ENCODE results near the gene ATOSB. TPM values are rescaled to one million over a fixed set of nuclear protein-coding genes. Genes with fewer than 3 reads are reported as not detected.
A peak's percentile ranks its signal among the peaks of the same experiment; 100 is the strongest.

The ATOSB gene
- total and polyA plus RNA-seq, 9 of the 15 experiments (the other 6 are each of a cell fraction or from before 2014, with no cell fraction given): 0.45 to 8.0 (median 4.2) TPM

- peak; percentile 88 for TF ChIP-seq RBBP5 (IDR thresholded peaks at IDR 0.05; ENCODE audit: borderline replicate concordance, insufficient read depth, low read length, poor library complexity, severe bottlenecking)
- no peak for TF ChIP-seq PTBP1 (IDR thresholded peaks at IDR 0.05; ENCODE audit: low read depth, low read length)
- no peak for TF ChIP-seq ZNF707 (CRISPR knock-in tag; conservative IDR thresholded peaks at IDR 0.05)
- TF ChIP-seq EP400 (IDR thresholded peaks at IDR 0.05): peak; percentile 96
- TF ChIP-seq, protein P1, sequence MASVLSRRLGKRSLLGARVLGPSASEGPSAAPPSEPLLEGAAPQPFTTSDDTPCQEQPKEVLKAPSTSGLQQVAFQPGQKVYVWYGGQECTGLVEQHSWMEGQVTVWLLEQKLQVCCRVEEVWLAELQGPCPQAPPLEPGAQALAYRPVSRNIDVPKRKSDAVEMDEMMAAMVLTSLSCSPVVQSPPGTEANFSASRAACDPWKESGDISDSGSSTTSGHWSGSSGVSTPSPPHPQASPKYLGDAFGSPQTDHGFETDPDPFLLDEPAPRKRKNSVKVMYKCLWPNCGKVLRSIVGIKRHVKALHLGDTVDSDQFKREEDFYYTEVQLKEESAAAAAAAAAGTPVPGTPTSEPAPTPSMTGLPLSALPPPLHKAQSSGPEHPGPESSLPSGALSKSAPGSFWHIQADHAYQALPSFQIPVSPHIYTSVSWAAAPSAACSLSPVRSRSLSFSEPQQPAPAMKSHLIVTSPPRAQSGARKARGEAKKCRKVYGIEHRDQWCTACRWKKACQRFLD (CRISPR knock-in tag; IDR thresholded peaks at IDR 0.05): 0 out of 2 replicates have a peak, but pooled peaks have one; percentile 46
- TF ChIP-seq ZNF274 (IDR thresholded peaks at IDR 0.05; ENCODE audit: borderline replicate concordance, low read depth, low read length): no peak
- no peak for TF ChIP-seq SPI1 (IDR thresholded peaks at IDR 0.05; ENCODE audit: borderline replicate concordance, low read depth, low read length)
- peak; percentile 63 for TF ChIP-seq ZEB2 (IDR thresholded peaks at IDR 0.05)
- TF ChIP-seq ZNF77 (CRISPR knock-in tag; IDR thresholded peaks at IDR 0.05): no peak
- TF ChIP-seq GTF2E2 (tag; IDR thresholded peaks at IDR 0.05): no peak; the same call in 1 of the 2 replicates
- no peak for TF ChIP-seq XRCC4 (IDR thresholded peaks at IDR 0.05; ENCODE audit: extremely low read depth, insufficient read depth, insufficient read length)
- no peak for TF ChIP-seq TBL1XR1 (IDR thresholded peaks at IDR 0.05; ENCODE audit: low read length in 2 of 2)
- TF ChIP-seq ZNF41 (CRISPR knock-in tag; conservative IDR thresholded peaks at IDR 0.05): no peak
- TF ChIP-seq FUS (optimal IDR thresholded peaks at IDR 0.05; ENCODE audit: low read depth, low read length): no peak
- no peak for TF ChIP-seq TSHZ1 (CRISPR knock-in tag; IDR thresholded peaks at IDR 0.05)
- 0 out of 2 replicates have a peak, but pooled peaks have one; percentile 51 for TF ChIP-seq PHB (CRISPR knock-in tag; IDR thresholded peaks at IDR 0.05)
Observed at GRCh38 chr9:35096035-35096849, 19.4 kb downstream of the ATOSB start, which contains the start of gene PIGO (continued).
